Measurements from ENCODE around the gene NGLY1.

DNA sequence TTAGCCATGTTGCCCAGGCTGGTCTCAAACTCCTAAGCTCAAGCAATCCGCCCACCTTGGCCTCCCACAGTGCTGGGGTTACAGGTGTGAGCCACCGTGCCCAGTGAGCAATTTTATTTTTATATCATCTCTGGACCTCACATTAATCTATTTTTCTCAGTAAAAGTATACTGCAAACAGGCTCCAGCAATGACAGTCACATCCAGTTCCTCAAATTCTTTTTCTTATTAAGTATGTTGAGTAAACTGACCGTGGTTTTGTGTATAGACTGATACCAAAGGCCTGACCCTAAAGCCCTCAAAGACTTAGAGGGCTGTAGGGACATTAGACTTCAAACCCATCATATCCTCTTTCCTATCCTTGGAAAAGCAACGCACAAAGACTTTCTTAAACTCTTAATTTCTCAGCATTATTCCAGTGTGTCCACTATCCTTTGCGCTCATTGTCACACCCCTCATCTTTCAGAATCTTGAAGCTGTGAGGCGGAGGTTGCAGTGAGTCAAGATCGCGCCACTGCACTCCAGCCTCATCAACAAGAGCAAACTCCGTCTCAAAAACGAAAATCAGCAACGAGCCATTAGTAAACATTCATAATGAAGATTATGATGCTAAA, 2.0 kb downstream of the NGLY1 start:
- no peak for TF ChIP-seq POLR2AphosphoS5 (IDR thresholded peaks at IDR 0.05)
- TF ChIP-seq POLR2A (IDR thresholded peaks at IDR 0.05) = no peak
- TF ChIP-seq, protein P1, sequence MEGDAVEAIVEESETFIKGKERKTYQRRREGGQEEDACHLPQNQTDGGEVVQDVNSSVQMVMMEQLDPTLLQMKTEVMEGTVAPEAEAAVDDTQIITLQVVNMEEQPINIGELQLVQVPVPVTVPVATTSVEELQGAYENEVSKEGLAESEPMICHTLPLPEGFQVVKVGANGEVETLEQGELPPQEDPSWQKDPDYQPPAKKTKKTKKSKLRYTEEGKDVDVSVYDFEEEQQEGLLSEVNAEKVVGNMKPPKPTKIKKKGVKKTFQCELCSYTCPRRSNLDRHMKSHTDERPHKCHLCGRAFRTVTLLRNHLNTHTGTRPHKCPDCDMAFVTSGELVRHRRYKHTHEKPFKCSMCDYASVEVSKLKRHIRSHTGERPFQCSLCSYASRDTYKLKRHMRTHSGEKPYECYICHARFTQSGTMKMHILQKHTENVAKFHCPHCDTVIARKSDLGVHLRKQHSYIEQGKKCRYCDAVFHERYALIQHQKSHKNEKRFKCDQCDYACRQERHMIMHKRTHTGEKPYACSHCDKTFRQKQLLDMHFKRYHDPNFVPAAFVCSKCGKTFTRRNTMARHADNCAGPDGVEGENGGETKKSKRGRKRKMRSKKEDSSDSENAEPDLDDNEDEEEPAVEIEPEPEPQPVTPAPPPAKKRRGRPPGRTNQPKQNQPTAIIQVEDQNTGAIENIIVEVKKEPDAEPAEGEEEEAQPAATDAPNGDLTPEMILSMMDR (IDR thresholded peaks at IDR 0.05) = no peak
